Breast epithelium (tissue), 4 donors: ENCODE results near the gene OSBPL5. TPM values are rescaled to one million over a fixed set of nuclear protein-coding genes. Genes with fewer than 3 reads are reported as not detected.

ENCODE experiments used
- DNase-seq, 2 donors: peaks; one replicate each; pipeline ENCODE4 v3.0.0-alpha.2; 2019; ENCODE audit warnings: low spot score in 2 of 2
- H3K27ac ChIP-seq, 2 donors: fragments of 200-600 bp; sonication (generic) in 1 of 2; one replicate each; pipeline ENCODE4 v1.5.1; 2016 to 2019; ENCODE audit warnings: mild to moderate bottlenecking in 1 of 2
- H3K27me3 ChIP-seq, 2 donors: fragments of 200-600 bp; sonication (generic) in 1 of 2; one replicate each; pipeline versions ENCODE4 v1.5.1 to v1.6.0; 2017 to 2019; ENCODE audit warnings: control low read depth in 1 of 2, mild to moderate bottlenecking in 1 of 2
- H3K36me3 ChIP-seq: fragments of 200-600 bp; one replicate; pipeline ENCODE4 v1.5.1; 2019
- H3K4me1 ChIP-seq, 2 donors: fragments of 200-600 bp; sonication (generic); one replicate each; pipeline ENCODE4 v1.5.1; 2016 to 2019; ENCODE audit warnings: control low read depth in 1 of 2
- H3K4me3 ChIP-seq, 3 donors: fragments of 200-600 bp; sonication (generic); 1 replicate in 2 of 3; 2 replicates in 1 of 3; pipeline ENCODE4 v1.5.1; 2016 to 2019; ENCODE audit warnings: mild to moderate bottlenecking in 3 of 3, moderate library complexity in 2 of 3
- H3K9me3 ChIP-seq, 2 donors: fragments of 200-600 bp; sonication (generic) in 1 of 2; one replicate each; pipeline ENCODE4 v1.5.1; 2016 to 2019; ENCODE audit warnings: control low read depth in 1 of 2
- CTCF ChIP-seq, 3 donors: fragments of 450-650 bp; IDR thresholded peaks; one replicate each; pipeline ENCODE4 v1.5.1; 2016 to 2017; ENCODE audit warnings: antibody characterized with exemption in 3 of 3, mild to moderate bottlenecking in 3 of 3, moderate library complexity in 3 of 3
- POLR2A ChIP-seq: fragments of 450-650 bp; IDR thresholded peaks from one replicate; pipeline ENCODE4 v1.6.1; 2016; ENCODE audit warnings: antibody characterized with exemption, mild to moderate bottlenecking, moderate library complexity
- POLR2AphosphoS5 ChIP-seq, 3 donors: sonication (generic); formaldehyde crosslinking; IDR thresholded peaks; one replicate each; pipeline ENCODE4 v1.6.1; 2017; ENCODE audit warnings: antibody characterized with exemption in 3 of 3
- intact Hi-C: fragments of 100-400 bp; cut with DNase I; formaldehyde crosslinking; loops from one replicate; pipeline ENCODE4 v1.15.1; 2023; ENCODE audit warnings: low total_unique reads
- total RNA-seq, 3 donors: library from RNA; depleted of rRNA; stranded (reverse); fragments of >200 nt; gene quantifications; one replicate each; pipeline ENCODE4 v1.1.0, GENCODE V29; 2016

OSBPL5 gene
- total RNA-seq, 3 donors from 2014 or later = 25.3 to 64.2 (median 27.8) TPM

- Histone ChIP-seq H3K27me3 (no peaks in the 10 kb centered on the region), H3K9me3 (no peaks in the 10 kb centered on the region), H3K4me1 (no peaks in the 10 kb centered on the region), H3K27ac (no peak overlapping the region), H3K4me3 (no peak overlapping the region), H3K36me3 (no peaks in the 10 kb centered on the region)
- DNase-seq = no peak
- no peak for TF ChIP-seq CTCF (IDR thresholded peaks at IDR 0.05)
- TF ChIP-seq POLR2A = no peak
- TF ChIP-seq POLR2AphosphoS5 (IDR thresholded peaks at IDR 0.05) = no peak
- intact Hi-C loops = no loop called here
Measured at GRCh38 chr11:3087373-3087772, 77.7 kb downstream of the OSBPL5 start.

GRCh38 chr11:3086671-3087150, 78.4 kb downstream of the OSBPL5 start:
- H3K27me3 ChIP-seq = no peaks in the 10 kb centered on the region
- no peak overlapping the region for H3K27ac ChIP-seq
- H3K4me3 ChIP-seq = no peak overlapping the region
- intact Hi-C loops = no loop called here
- H3K4me1 ChIP-seq = no peaks in the 10 kb centered on the region
- DNase-seq = no peak
- H3K36me3 ChIP-seq = no peaks in the 10 kb centered on the region
- TF ChIP-seq CTCF (IDR thresholded peaks at IDR 0.05) (no peak), POLR2AphosphoS5 (IDR thresholded peaks at IDR 0.05) (no peak), POLR2A (no peak)
- no peaks in the 10 kb centered on the region for H3K9me3 ChIP-seq

- TF ChIP-seq CTCF (IDR thresholded peaks at IDR 0.05) (no peak), POLR2AphosphoS5 (IDR thresholded peaks at IDR 0.05) (no peak), POLR2A (no peak)
- DNase-seq = no peak
- H3K27ac ChIP-seq = no peak overlapping the region
- no peaks in the 10 kb centered on the region for H3K27me3 ChIP-seq
- no peaks in the 10 kb centered on the region for H3K4me1 ChIP-seq
- H3K9me3 ChIP-seq = no peaks in the 10 kb centered on the region
- H3K36me3 ChIP-seq = no peaks in the 10 kb centered on the region
- intact Hi-C loops = no loop called here
- H3K4me3 ChIP-seq = no peak overlapping the region
Measured at GRCh38 chr11:3086114-3086513, 79.0 kb downstream of the OSBPL5 start.

- intact Hi-C loops = no loop called here
- Histone ChIP-seq H3K36me3 (no peaks in the 10 kb centered on the region), H3K4me1 (no peaks in the 10 kb centered on the region), H3K4me3 (no peak overlapping the region), H3K9me3 (no peaks in the 10 kb centered on the region), H3K27me3 (no peaks in the 10 kb centered on the region), H3K27ac (no peak overlapping the region)
- no peak for TF ChIP-seq POLR2A
- no peak for TF ChIP-seq CTCF (IDR thresholded peaks at IDR 0.05)
- no peak for TF ChIP-seq POLR2AphosphoS5 (IDR thresholded peaks at IDR 0.05)
- DNase-seq = no peak
Measured at GRCh38 chr11:3085052-3085451, 80.1 kb downstream of the OSBPL5 start.

- no peaks in the 10 kb centered on the region for H3K27me3 ChIP-seq
- no peak overlapping the region for H3K27ac ChIP-seq
- H3K9me3 ChIP-seq = no peaks in the 10 kb centered on the region
- H3K4me1 ChIP-seq = no peaks in the 10 kb centered on the region
- no peak for DNase-seq
- no peak for TF ChIP-seq POLR2A
- no peak for TF ChIP-seq POLR2AphosphoS5 (IDR thresholded peaks at IDR 0.05)
- no peak for TF ChIP-seq CTCF (IDR thresholded peaks at IDR 0.05)
- no peak overlapping the region for H3K4me3 ChIP-seq
- no peaks in the 10 kb centered on the region for H3K36me3 ChIP-seq
- intact Hi-C loops = no loop called here
Measured at GRCh38 chr11:3083321-3083720, 81.8 kb downstream of the OSBPL5 start.
